NCI-H1436 (cell line): ENCODE results near the gene CAV3.

Experiments used
- DNase-seq: peaks from one replicate; lab custom pipeline; 2025; lab: John Stamatoyannopoulos, UW

CAV3 gene

GRCh38 chr3:8762607-8763377, 29.2 kb downstream of the CAV3 start:
- no peak for DNase-seq

DNA sequence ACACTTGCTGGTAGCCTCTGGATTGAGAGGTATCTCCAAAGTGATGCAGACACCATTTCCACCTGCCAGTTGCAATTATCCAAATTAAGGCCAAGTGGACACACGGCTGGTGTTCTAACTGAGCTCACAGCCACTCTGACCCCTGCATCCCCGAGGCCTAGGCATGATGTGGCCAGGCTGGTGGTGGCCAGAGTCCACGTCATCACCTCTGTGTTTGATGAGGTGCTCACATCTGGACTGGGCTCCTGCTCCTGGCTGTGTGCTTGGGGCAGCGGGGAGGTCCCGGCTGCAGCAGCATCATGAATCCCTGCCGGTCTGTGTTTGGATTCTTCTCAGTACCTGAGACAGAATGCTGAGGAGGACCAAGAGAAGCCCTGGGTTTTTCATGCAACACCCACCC, 30.9 kb downstream of the CAV3 start:
- no peak for DNase-seq

- no peak for DNase-seq
Observed at GRCh38 chr3:8765528-8765927, 31.9 kb downstream of the CAV3 start.

DNA sequence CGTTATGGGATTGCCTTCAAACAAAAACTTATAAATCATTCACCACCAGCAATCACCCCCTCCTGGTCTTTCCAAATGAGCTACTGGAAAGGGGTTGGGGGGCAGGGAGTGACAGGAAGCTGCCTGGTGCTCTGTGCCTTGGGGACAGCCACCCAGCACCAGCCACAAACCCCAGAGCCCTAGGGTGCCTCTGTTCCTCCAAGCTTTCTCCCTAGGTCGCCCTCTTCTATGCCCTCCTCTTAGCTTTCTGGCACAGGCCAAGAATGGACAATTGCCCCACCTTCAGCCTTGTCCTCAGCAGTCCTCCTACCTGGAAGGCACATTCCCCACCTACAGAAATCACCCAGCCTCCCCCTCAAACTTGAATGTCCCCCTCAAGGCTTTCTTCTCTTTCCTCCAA, 32.5 kb downstream of the CAV3 start:
- no peak for DNase-seq

GRCh38 chr3:8767256-8767666, 33.7 kb downstream of the CAV3 start:
- DNase-seq = no peak

- no peak for DNase-seq
Observed at GRCh38 chr3:8767667-8768363, 34.2 kb downstream of the CAV3 start.

DNA sequence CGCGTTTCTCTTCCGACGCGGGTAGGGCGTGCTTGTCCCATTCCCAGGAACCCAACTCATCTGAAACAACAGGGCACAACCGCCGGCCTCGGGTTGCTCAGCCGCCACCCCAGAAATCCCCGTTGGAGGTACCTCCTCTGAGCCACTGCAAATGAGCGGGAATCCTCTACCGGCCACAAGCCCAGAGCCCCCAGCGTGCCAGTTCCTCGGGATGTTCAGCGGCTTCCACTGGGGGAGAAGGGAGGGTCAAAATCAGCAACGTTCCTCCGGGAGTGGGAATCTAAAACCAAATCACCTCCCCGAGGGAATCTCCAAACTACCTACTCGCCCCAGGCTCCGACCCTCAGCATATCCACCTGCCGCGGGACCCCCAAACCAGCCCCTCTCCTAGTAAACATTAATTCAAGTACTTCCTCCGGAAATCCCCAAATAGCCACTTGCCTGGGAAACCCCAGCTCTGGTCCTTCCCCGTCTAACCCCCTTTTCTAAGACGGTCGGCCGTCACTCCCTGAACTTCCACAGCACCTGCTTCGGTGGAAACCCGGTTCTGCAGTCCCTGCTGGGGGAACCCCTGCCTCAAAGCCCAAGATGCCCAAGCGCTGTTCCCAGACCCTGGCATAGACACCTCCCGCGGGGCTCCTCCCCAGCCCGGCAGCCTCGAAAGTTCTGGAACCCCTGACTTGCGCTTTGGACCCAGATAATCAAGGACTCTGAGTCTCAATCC, 34.9 kb downstream of the CAV3 start:
- DNase-seq = no peak

DNA sequence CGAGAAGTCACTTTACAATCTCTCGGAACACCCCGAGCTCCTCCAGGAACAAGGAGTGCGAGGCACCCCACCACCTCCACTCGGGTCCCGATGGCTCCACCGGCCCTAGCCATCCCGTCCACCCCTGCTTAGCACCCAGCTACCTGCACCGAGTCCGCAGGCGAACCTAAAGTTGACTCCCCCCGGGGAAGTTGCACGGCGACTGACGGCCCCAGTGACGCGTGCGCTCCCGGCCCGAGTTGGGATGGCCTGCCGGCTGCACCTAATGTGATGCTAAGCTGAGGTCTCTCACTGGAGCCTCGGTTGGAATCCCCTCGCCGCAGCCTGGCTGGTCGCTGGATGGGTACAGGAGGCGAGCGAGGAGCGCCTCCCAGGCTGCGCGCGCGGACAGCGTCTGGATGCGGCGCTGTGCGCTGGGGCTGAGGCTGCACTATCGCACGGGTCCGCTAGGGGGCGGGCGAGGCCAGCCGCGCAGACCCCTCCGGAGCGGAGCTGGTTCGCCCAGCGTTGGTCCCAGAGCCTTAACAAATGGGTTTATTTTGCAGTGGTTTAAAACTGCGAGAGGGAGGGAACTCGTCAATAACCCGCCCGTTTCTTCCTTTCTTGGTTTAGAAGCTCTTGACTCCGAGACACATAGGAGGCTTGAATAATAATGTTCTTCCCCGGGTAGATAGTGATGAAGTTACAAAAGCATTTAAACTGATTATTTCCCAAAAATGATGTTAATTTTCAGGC, 35.7 kb downstream of the CAV3 start, which contains the start of gene OXTR:
TSS of gene OXTR (minus strand) at position 526 of the 735 bp plus-strand sequence. CDS start 1,426 bp downstream, outside the sequence.
- peak; percentile 39 for DNase-seq

GRCh38 chr3:8773941-8774542, 40.4 kb downstream of the CAV3 start:
- DNase-seq = no peak

- DNase-seq = no peak
Observed at GRCh38 chr3:8775181-8775580, 41.6 kb downstream of the CAV3 start.

DNA sequence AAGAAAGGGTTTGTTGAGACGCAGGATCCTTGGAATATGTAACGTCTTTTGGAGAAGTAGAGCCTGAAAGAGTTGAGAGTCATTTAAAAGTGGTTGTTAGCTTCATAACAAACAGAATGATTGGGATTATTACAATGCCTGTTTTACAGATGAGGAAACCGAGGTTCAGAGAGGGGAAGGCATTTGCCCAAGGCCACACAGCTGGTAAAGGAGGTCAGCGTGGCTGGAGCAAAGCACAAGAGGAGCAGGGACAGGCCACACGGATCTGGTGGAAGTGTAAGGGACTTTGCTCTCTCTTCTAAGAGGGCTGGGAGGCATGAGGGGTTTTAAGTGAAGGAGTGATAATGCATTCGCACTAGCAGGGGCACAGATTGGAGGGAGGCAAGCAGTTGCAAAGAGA, 42.0 kb downstream of the CAV3 start:
- no peak for DNase-seq

- DNase-seq = no peak
Observed at GRCh38 chr3:8776406-8776805, 42.8 kb downstream of the CAV3 start.

DNA sequence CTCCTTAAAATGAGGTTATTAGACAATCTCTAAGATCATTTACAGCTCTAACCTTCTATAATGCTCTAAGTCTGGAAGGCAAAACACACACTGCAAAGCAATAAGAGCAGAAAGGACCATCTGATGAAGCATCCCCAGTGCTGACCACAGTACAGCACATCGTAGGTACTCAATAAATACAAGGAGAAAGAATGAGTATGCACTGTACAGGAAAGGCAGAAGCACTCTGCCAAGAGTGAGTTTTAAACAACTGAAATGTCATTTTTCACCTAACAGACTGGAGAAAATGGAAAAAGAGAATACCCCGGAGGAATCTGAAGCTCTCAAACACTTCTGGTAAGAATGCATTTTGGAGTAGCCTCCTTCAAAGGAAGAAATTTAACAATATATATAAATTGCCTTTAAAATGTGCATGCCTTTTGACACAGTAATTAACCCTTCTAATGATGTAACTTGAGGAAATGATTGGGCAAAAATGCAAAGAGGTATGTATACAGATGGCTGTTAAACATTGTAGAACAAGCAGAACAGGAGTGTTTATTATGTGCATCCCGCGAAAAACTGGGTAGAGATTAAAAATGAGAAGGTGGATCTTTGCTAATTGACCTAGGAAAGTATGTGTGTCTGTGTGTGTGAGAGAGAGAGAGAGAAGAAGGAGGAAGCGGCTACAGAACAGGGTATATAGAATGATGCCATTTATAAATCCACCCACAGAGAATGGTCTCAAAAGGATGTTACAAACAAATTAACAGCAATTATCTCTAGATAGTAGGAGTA, 43.8 kb downstream of the CAV3 start:
- no peak for DNase-seq

GRCh38 chr3:8777978-8778267, 44.3 kb downstream of the CAV3 start:
- no peak for DNase-seq

DNA sequence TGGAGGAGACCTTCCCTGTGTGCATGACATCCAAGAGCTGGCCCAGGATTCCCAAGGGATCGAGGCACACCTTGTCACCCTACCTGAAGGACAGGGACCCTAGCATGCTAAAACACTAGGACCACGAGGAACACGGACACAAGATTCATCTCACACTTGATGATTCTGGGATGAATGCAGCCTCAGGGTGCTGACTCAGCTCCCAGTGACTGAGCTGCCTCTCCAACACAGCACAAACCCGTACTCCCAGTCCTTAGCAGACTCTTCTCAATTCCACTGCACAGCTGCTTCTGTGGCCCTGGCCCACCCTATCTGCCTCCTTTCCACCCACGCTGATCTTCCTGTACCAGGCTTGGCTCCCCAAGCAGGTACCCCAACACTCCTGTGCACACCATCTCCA, 44.9 kb downstream of the CAV3 start:
- no peak for DNase-seq

DNA sequence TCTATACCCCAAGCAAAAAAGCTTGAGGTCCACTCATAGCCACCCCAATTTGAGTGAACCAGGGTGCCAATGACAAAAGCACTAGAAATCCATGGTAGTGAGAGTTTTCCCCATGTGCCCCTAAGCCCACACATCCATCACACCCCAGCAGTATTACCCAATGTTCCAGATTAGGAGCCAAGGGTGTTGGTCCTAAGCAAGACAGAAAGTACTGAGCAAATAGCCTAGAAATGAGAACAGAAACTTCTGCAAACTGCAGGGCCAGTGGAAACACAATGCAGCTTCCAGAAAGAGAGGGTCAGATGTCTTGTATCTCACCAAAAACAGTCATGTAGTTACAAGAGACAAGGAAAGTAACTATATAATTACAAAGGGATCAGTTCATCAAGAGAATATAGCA, 46.7 kb downstream of the CAV3 start:
- DNase-seq = no peak

DNA sequence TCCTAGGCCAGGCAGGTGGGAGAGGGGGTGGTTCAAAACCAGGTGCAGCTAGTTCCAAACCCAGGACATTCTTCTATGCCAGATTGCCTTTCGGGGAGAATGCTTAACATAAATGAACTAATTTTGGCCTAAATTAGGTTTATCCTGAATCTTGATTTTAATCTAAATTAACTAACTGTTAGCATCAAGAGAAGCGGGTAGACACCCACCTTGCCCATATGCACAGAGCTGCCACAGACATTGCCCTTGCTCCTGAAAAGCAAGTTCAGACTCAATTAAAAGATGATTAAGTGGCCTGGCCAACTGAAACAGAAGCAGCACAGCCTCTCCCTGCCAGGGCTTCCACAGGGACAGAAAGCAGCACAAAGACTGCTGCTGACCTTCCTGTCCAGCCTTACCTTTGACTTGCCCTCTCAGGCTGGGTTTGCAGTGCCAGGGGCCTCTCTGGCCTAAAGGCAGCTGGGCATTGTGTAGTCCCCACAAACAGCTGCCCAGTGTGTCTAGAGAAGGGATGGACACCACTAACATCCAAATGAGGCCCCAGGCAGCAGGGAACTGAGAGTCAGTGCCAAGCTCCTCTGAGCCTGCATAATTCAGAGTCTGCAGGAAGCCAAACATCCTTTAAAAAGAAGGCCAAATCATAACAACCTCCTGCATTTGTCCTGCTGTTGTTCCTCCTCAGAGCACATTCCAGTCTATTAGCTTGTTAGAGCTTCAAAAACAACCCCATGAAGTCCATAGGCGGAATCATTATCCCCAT, 51.3 kb downstream of the CAV3 start:
- DNase-seq = no peak

- DNase-seq = no peak
Observed at GRCh38 chr3:8790529-8790928, 56.9 kb downstream of the CAV3 start.

- DNase-seq = no peak
Observed at GRCh38 chr3:8793242-8793641, 59.6 kb downstream of the CAV3 start.

GRCh38 chr3:8794247-8794646, 60.6 kb downstream of the CAV3 start:
- no peak for DNase-seq
